Measurements from ENCODE around the gene DSCAML1. TPM values are rescaled to one million over a fixed set of nuclear protein-coding genes. Genes with fewer than 3 reads are reported as not detected.

DSCAML1 gene
- total and polyA plus RNA-seq, 10 of the 15 experiments (the other 5 are each of a cell fraction or from before 2014, with no cell fraction given): 0.03 to 0.18 (median 0.06) TPM; not detected in 1

- peak; percentile 29; the same call in 2 of the 3 replicates for ATAC-seq
- in situ Hi-C loops (cut with MboI) (no loop called here), intact Hi-C loops (cut with micrococcal nuclease; ENCODE audit: unreplicated experiment) (no loop called here)
- no peaks in the 10 kb centered on the region for H3K79me2 ChIP-seq (ENCODE audit: control insufficient read depth, insufficient read depth, low read length)
- SMC1A ChIA-PET (ENCODE audit: uncharacterized antibody, unreplicated experiment): no interaction called here
- H3K9me3 ChIP-seq (replicated peaks; ENCODE audit: control insufficient read depth, insufficient read depth, low read length): no peaks in the 10 kb centered on the region
- no peaks in the 10 kb centered on the region; a peak in 1 of 4 replicates for H3K27me3 ChIP-seq (replicated peaks in 1 of 2; ENCODE audit: control insufficient read depth in 2 of 2, insufficient read depth in 2 of 2, low read length in 1 of 2)
- RAD21 ChIA-PET (ENCODE audit: unreplicated experiment): no interaction called here
- no peaks in the 10 kb centered on the region for H3K4me1 ChIP-seq (ENCODE audit: control insufficient read depth, insufficient read depth, low read length)
- no peak for FAIRE-seq
- H4K20me1 ChIP-seq (ENCODE audit: control insufficient read depth, insufficient read depth): no peaks in the 10 kb centered on the region
- H2AFZ ChIP-seq (ENCODE audit: control insufficient read depth, low read depth, low read length): no peak overlapping the region
- no peak overlapping the region for H3K4me2 ChIP-seq (ENCODE audit: control insufficient read depth, insufficient read depth)
- POLR2A ChIA-PET: no interaction called here
- DNase-seq (ENCODE audit: low read depth, low spot score): no peak
- H3K4me3 ChIP-seq: no peak overlapping the region
- 4% methylated on average over 4 of the region's 4 CpGs for WGBS (ENCODE audit: insufficient coverage, insufficient replicate concordance, low lambda C conversion rate, missing lambda C conversion rate)
- H3K27ac ChIP-seq (ENCODE audit: control insufficient read depth, insufficient read depth): no peak overlapping the region
- BruUV-seq (replicated peaks): no TSS peak
- no peak overlapping the region for H3K9ac ChIP-seq (ENCODE audit: control insufficient read depth, insufficient read depth, low read length)
- H3K36me3 ChIP-seq (ENCODE audit: control insufficient read depth in 2 of 2, insufficient read depth in 2 of 2, low read length in 1 of 2): no peaks in the 10 kb centered on the region
- CTCF ChIA-PET: no interaction called here
- TF ChIP-seq SIN3A (IDR thresholded peaks at IDR 0.05; ENCODE audit: low read depth, low read length) (no peak), IRF3 (IDR thresholded peaks at IDR 0.05) (no peak), ZBTB33 (IDR thresholded peaks at IDR 0.05) (no peak), NFIC (IDR thresholded peaks at IDR 0.05; ENCODE audit: low read depth, low read length) (no peak), NFYB (IDR thresholded peaks at IDR 0.05; ENCODE audit: insufficient read depth, low read depth, low read length) (no peak), BHLHE40 (IDR thresholded peaks at IDR 0.05; ENCODE audit: borderline replicate concordance in 1 of 2, low read depth in 2 of 2, low read length in 1 of 2) (no peak), ATF7 (IDR thresholded peaks at IDR 0.05; ENCODE audit: low read depth) (no peak), POLR2AphosphoS2 (IDR thresholded peaks at IDR 0.05; ENCODE audit: low read depth, low read length) (no peak), ETV6 (conservative IDR thresholded peaks at IDR 0.05 in 1 of 2, IDR thresholded peaks at IDR 0.05 in 1 of 2; ENCODE audit: borderline replicate concordance in 1 of 2, low read depth in 1 of 2) (no peak), CBX5 (IDR thresholded peaks at IDR 0.05; ENCODE audit: low read depth) (no peak), MTA2 (IDR thresholded peaks at IDR 0.05; ENCODE audit: low read depth) (no peak), YY1 (IDR thresholded peaks at IDR 0.05; ENCODE audit: low read depth, low read length) (no peak), SMARCA5 (IDR thresholded peaks at IDR 0.05) (no peak)
- TF ChIP-seq, protein P1, sequence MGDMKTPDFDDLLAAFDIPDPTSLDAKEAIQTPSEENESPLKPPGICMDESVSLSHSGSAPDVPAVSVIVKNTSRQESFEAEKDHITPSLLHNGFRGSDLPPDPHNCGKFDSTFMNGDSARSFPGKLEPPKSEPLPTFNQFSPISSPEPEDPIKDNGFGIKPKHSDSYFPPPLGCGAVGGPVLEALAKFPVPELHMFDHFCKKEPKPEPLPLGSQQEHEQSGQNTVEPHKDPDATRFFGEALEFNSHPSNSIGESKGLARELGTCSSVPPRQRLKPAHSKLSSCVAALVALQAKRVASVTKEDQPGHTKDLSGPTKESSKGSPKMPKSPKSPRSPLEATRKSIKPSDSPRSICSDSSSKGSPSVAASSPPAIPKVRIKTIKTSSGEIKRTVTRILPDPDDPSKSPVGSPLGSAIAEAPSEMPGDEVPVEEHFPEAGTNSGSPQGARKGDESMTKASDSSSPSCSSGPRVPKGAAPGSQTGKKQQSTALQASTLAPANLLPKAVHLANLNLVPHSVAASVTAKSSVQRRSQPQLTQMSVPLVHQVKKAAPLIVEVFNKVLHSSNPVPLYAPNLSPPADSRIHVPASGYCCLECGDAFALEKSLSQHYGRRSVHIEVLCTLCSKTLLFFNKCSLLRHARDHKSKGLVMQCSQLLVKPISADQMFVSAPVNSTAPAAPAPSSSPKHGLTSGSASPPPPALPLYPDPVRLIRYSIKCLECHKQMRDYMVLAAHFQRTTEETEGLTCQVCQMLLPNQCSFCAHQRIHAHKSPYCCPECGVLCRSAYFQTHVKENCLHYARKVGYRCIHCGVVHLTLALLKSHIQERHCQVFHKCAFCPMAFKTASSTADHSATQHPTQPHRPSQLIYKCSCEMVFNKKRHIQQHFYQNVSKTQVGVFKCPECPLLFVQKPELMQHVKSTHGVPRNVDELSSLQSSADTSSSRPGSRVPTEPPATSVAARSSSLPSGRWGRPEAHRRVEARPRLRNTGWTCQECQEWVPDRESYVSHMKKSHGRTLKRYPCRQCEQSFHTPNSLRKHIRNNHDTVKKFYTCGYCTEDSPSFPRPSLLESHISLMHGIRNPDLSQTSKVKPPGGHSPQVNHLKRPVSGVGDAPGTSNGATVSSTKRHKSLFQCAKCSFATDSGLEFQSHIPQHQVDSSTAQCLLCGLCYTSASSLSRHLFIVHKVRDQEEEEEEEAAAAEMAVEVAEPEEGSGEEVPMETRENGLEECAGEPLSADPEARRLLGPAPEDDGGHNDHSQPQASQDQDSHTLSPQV (IDR thresholded peaks at IDR 0.05): no peak
- TF ChIP-seq, protein P2, sequence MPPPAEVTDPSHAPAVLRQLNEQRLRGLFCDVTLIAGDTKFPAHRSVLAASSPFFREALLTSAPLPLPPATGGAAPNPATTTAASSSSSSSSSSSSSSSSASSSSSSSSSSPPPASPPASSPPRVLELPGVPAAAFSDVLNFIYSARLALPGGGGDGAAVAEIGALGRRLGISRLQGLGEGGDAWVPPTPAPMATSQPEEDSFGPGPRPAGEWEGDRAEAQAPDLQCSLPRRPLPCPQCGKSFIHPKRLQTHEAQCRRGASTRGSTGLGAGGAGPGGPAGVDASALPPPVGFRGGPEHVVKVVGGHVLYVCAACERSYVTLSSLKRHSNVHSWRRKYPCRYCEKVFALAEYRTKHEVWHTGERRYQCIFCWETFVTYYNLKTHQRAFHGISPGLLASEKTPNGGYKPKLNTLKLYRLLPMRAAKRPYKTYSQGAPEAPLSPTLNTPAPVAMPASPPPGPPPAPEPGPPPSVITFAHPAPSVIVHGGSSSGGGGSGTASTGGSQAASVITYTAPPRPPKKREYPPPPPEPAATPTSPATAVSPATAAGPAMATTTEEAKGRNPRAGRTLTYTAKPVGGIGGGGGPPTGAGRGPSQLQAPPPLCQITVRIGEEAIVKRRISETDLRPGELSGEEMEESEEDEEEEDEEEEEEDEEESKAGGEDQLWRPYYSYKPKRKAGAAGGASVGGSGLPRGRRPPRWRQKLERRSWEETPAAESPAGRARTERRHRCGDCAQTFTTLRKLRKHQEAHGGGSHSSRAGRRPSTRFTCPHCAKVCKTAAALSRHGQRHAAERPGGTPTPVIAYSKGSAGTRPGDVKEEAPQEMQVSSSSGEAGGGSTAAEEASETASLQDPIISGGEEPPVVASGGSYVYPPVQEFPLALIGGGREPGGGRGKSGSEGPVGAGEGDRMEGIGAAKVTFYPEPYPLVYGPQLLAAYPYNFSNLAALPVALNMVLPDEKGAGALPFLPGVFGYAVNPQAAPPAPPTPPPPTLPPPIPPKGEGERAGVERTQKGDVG (CRISPR knock-in tag; IDR thresholded peaks at IDR 0.05): no peak
These were observed 277.4 kb downstream of the DSCAML1 start for GRCh38 chr11:117519590-117519989.

All from GM12878 (cell line).